ENCODE results near the gene PEAR1. TPM values are rescaled to one million over a fixed set of nuclear protein-coding genes. Genes with fewer than 3 reads are reported as not detected.

Gene PEAR1
- total RNA-seq, 1 experiment from 2014 or later: 10.8 TPM

DNA sequence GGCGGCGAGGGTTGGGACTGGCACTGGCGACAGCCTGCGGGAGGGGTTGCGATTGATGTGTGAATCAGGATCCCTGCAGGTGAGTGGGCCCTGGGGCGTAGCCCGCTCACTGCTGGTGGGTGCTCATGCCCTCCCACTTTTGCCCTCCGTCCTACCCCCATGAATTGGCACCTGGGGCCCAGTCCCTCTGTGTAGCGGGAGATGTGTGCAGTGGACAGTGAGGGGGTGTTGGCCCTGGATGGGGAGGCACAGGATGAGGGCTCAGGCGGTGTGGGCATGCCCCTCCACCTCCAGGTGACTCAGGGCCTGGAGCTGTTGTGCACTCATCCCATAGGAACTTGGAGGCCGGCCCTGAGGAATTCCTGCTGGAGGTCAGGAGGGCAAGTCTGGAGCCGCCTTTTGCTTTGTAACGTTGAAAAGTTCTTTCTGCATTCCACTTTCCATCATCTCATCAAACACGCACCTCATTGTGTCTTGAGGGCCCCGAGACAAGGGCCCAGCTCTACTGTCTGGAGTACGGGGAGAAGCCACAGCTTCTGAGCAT, 3.0 kb downstream of the PEAR1 start:
- DNase-seq (ENCODE audit: low read depth, low spot score) (peak; percentile 46), ATAC-seq (peak; percentile 80)
- peaks cover 32 to 63% of the 10 kb centered on the region in 2 experiments for H3K4me1 ChIP-seq (ENCODE audit: control insufficient read depth in 1 of 2, insufficient read depth in 2 of 2, low read length in 2 of 2)
- TF ChIP-seq POLR2AphosphoS5 (IDR thresholded peaks at IDR 0.05; ENCODE audit: low read depth, low read length): peak; percentile 18; the same call in 1 of the 2 replicates
- peak; percentile 9 for TF ChIP-seq TCF7L2 (IDR thresholded peaks at IDR 0.05; ENCODE audit: borderline replicate concordance, extremely low read depth, insufficient read depth, insufficient read length)
- no peak for TF ChIP-seq ELF1 (IDR thresholded peaks at IDR 0.05; ENCODE audit: borderline replicate concordance, low read depth)
- H3K27ac ChIP-seq (ENCODE audit: low read depth, low read length): peak overlapping the region; percentile 88
- H3K4me2 ChIP-seq (ENCODE audit: low read length): peak overlapping the region; percentile 83
- ChIA-PET RAD21 (ENCODE audit: low non-redundant PET in 1 of 2, low total read pairs in 2 of 2, uncharacterized antibody in 2 of 2, unreplicated experiment in 2 of 2) (no interaction called here), POLR2A (no interaction called here), CTCF (interaction anchor here (0.9 to 2.3 kb wide), 4 partner anchors 23 to 294 kb away, joined by 3 to 11 read pairs (median 5); no protein-coding TSS in a partner anchor)
- H3K4me3 ChIP-seq (replicated peaks in 1 of 2; ENCODE audit: low read depth in 1 of 2, low read length in 2 of 2): peak overlapping the region; percentile 6 to 48; a peak in 3 of 4 replicates
- no peaks in the 10 kb centered on the region for H3K79me2 ChIP-seq (ENCODE audit: insufficient read depth, low read length)
- H4K20me1 ChIP-seq (ENCODE audit: insufficient read depth): no peaks in the 10 kb centered on the region
- H3K9me2 ChIP-seq (ENCODE audit: insufficient read depth): no peaks in the 10 kb centered on the region
- H3K9ac ChIP-seq (ENCODE audit: low read length): peak overlapping the region; percentile 65
- no TSS peak for BruUV-seq (replicated peaks)
- H3K36me3 ChIP-seq (ENCODE audit: control insufficient read depth in 1 of 2, insufficient read depth in 2 of 2, low read length in 2 of 2): no peaks in the 10 kb centered on the region
- no peaks in the 10 kb centered on the region for H3K9me3 ChIP-seq (ENCODE audit: control insufficient read depth in 1 of 2, insufficient read depth in 1 of 2, low read depth in 1 of 2, low read length in 2 of 2)
- H2AFZ ChIP-seq (ENCODE audit: low read depth, low read length, poor library complexity, severe bottlenecking): no peak overlapping the region
- intact Hi-C loops (cut with micrococcal nuclease): no loop called here
- H3K27me3 ChIP-seq (ENCODE audit: insufficient read depth, low read length): no peaks in the 10 kb centered on the region

DNA sequence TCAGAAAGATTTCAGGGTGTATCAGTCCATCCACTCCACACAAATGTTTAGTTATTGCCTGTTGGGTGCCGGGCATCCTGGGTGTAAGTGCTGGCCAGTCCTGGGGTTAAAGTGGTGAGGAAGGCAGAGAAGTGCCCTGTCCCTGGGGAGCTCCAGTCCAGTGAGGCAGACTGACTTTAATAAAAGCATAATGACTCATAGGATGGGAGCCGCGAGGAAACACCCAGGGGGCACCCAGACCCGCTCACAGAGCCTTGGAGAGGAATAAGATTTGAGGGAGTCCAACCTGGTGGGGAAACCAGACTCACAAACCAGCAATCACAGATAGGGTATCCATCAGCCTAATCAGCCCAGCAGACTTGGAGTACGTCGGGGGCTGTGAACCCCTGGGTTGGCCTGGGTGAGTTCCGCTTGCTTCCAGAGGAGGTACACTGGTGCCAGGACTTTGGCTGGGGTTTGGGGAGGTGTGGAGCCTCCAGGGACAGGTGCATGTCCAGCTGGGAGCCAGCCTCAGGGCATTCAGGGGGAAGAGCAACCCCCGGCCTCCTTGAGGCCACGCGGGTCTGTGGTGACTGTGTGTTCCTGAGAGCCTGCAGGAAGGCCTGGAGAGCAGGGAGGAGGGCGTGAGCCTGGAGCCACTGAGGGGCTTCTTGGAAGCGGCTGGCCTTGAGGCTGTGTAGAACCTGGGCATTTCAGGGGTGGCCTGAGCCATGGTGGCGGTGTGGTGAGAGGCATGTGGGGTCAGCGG, 3.7 kb downstream of the PEAR1 start:
- Histone ChIP-seq H3K27me3 (ENCODE audit: insufficient read depth, low read length) (no peaks in the 10 kb centered on the region), H2AFZ (ENCODE audit: low read depth, low read length, poor library complexity, severe bottlenecking) (no peak overlapping the region), H3K4me1 (ENCODE audit: control insufficient read depth in 1 of 2, insufficient read depth in 2 of 2, low read length in 2 of 2) (peaks cover 32 to 59% of the 10 kb centered on the region in 2 experiments), H3K9me3 (ENCODE audit: control insufficient read depth in 1 of 2, insufficient read depth in 1 of 2, low read depth in 1 of 2, low read length in 2 of 2) (no peaks in the 10 kb centered on the region), H3K9me2 (ENCODE audit: insufficient read depth) (no peaks in the 10 kb centered on the region), H3K4me2 (ENCODE audit: low read length) (peak overlapping the region; percentile 83), H3K27ac (ENCODE audit: low read depth, low read length) (peak overlapping the region; percentile 88), H3K4me3 (replicated peaks in 1 of 2; ENCODE audit: low read depth in 1 of 2, low read length in 2 of 2) (peak overlapping the region; percentile 1 to 48; a peak in 3 of 4 replicates), H3K79me2 (ENCODE audit: insufficient read depth, low read length) (no peaks in the 10 kb centered on the region), H3K36me3 (ENCODE audit: control insufficient read depth in 1 of 2, insufficient read depth in 2 of 2, low read length in 2 of 2) (no peaks in the 10 kb centered on the region), H4K20me1 (ENCODE audit: insufficient read depth) (no peaks in the 10 kb centered on the region), H3K9ac (ENCODE audit: low read length) (peak overlapping the region; percentile 65)
- ChIA-PET POLR2A (interaction anchor here (0.6 kb wide), 1 partner anchor 798 kb away, joined by 3 read pairs; no protein-coding TSS in a partner anchor), CTCF (interaction anchor here (0.9 to 2.3 kb wide), 4 partner anchors 23 to 295 kb away, joined by 3 to 11 read pairs (median 5); no protein-coding TSS in a partner anchor), RAD21 (ENCODE audit: low non-redundant PET in 1 of 2, low total read pairs in 2 of 2, uncharacterized antibody in 2 of 2, unreplicated experiment in 2 of 2) (no interaction called here)
- DNase-seq (ENCODE audit: low read depth, low spot score): no peak
- no TSS peak for BruUV-seq (replicated peaks)
- intact Hi-C loops (cut with micrococcal nuclease): no loop called here
- no peak for TF ChIP-seq POLR2A (IDR thresholded peaks at IDR 0.05; ENCODE audit: borderline replicate concordance, extremely low read depth, insufficient read depth, insufficient read length)
- no peak for TF ChIP-seq EGR1 (IDR thresholded peaks at IDR 0.05; ENCODE audit: low read depth)
- TF ChIP-seq EZH2phosphoT487 (IDR thresholded peaks at IDR 0.05; ENCODE audit: borderline replicate concordance): no peak
- TF ChIP-seq, protein P1, sequence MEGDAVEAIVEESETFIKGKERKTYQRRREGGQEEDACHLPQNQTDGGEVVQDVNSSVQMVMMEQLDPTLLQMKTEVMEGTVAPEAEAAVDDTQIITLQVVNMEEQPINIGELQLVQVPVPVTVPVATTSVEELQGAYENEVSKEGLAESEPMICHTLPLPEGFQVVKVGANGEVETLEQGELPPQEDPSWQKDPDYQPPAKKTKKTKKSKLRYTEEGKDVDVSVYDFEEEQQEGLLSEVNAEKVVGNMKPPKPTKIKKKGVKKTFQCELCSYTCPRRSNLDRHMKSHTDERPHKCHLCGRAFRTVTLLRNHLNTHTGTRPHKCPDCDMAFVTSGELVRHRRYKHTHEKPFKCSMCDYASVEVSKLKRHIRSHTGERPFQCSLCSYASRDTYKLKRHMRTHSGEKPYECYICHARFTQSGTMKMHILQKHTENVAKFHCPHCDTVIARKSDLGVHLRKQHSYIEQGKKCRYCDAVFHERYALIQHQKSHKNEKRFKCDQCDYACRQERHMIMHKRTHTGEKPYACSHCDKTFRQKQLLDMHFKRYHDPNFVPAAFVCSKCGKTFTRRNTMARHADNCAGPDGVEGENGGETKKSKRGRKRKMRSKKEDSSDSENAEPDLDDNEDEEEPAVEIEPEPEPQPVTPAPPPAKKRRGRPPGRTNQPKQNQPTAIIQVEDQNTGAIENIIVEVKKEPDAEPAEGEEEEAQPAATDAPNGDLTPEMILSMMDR (IDR thresholded peaks at IDR 0.05 in 2 of 3, conservative IDR thresholded peaks at IDR 0.05 in 1 of 3; ENCODE audit: borderline replicate concordance in 1 of 3, insufficient read depth in 1 of 3, low read depth in 2 of 3, low read length in 2 of 3): no peak
- no peak for TF ChIP-seq SIN3A (IDR thresholded peaks at IDR 0.05; ENCODE audit: low read depth)
- no peak for TF ChIP-seq ZNF274 (IDR thresholded peaks at IDR 0.05; ENCODE audit: low read depth, low read length)
- no peak for TF ChIP-seq EZH2 (IDR thresholded peaks at IDR 0.05)
- TF ChIP-seq SRF (IDR thresholded peaks at IDR 0.05; ENCODE audit: low read depth): no peak
- TF ChIP-seq ELF1 (IDR thresholded peaks at IDR 0.05; ENCODE audit: borderline replicate concordance, low read depth): no peak
- ATAC-seq: peak; percentile 58
